Activated naive CD4-positive, alpha-beta T cell treated with anti-CD3 and anti-CD28 coated beads, Interleukin-2, amount 50 U/mL, for 24 hours (primary cell): ENCODE data around the gene ARHGEF28.

ENCODE experiments used
- H3K27ac Mint-ChIP-seq: one replicate; pipeline ENCODE4 v1.8.0; 2021; ENCODE audit warnings: mild to moderate bottlenecking, mixed read lengths
- H3K27me3 Mint-ChIP-seq: one replicate; pipeline ENCODE4 v1.8.0; 2021; ENCODE audit warnings: mixed read lengths
- H3K36me3 Mint-ChIP-seq: one replicate; pipeline ENCODE4 v1.8.0; 2021; ENCODE audit warnings: mixed read lengths
- H3K4me1 Mint-ChIP-seq: one replicate; pipeline ENCODE4 v1.8.0; 2021; ENCODE audit warnings: mixed read lengths
- H3K4me3 Mint-ChIP-seq: one replicate; pipeline ENCODE4 v1.8.0; 2021; ENCODE audit warnings: mild to moderate bottlenecking, mixed read lengths
- H3K9me3 Mint-ChIP-seq: one replicate; pipeline ENCODE4 v1.8.0; 2021; ENCODE audit warnings: mixed read lengths

The ARHGEF28 gene, protein sequence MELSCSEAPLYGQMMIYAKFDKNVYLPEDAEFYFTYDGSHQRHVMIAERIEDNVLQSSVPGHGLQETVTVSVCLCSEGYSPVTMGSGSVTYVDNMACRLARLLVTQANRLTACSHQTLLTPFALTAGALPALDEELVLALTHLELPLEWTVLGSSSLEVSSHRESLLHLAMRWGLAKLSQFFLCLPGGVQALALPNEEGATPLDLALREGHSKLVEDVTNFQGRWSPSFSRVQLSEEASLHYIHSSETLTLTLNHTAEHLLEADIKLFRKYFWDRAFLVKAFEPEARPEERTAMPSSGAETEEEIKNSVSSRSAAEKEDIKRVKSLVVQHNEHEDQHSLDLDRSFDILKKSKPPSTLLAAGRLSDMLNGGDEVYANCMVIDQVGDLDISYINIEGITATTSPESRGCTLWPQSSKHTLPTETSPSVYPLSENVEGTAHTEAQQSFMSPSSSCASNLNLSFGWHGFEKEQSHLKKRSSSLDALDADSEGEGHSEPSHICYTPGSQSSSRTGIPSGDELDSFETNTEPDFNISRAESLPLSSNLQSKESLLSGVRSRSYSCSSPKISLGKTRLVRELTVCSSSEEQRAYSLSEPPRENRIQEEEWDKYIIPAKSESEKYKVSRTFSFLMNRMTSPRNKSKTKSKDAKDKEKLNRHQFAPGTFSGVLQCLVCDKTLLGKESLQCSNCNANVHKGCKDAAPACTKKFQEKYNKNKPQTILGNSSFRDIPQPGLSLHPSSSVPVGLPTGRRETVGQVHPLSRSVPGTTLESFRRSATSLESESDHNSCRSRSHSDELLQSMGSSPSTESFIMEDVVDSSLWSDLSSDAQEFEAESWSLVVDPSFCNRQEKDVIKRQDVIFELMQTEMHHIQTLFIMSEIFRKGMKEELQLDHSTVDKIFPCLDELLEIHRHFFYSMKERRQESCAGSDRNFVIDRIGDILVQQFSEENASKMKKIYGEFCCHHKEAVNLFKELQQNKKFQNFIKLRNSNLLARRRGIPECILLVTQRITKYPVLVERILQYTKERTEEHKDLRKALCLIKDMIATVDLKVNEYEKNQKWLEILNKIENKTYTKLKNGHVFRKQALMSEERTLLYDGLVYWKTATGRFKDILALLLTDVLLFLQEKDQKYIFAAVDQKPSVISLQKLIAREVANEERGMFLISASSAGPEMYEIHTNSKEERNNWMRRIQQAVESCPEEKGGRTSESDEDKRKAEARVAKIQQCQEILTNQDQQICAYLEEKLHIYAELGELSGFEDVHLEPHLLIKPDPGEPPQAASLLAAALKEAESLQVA (N-terminal part only)

DNA sequence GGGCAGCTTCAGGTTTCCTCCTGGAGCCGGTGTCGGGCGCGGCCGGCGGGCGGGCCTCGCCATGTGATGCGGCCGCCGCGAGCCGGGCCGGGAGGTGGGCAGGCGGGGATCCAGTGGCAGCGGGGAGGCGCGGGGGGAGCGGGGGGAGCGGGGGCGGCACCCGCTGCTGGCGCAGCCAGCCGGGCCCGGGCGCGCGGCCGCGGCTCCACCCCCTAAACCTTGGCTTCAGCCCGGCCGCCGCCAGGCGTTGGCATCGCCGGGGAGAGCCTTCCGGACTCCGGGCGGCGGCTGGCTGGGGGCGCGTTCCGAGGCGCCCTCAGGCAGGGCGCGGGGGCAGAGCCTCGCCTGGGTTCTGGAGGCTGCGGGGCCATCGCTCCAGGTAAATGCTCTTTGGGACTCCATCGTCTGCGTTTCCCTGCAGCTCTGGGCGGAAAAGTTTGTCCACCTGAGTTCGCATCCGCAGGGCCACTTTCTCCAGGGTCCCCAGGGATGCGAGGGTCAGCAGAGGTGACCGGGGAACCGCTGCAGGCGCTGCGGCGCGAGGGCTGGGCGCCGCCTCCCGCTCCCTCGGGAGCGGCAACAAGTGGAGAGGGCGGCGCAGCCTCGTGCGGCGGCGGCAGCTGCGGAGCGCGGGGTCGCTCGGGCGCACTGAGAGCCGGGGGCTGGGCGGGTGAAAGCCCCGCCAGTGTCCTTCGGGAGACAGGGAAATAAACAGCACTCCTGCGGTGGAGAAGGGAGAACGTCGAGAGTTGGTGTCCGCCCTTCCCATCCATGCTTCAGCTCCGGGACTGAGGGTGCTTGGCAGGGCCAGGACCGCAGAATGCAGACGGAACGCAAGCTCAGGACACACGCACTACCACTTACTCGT is at the start of gene ARHGEF28:
Gene ARHGEF28, plus strand, starts transcription at position 253 of the 868 bp plus-strand sequence. CDS start 58,656 bp downstream, outside the sequence.
- peaks cover 40% of the 10 kb centered on the region for H3K27me3 Mint-ChIP-seq
- H3K36me3 Mint-ChIP-seq = no peaks in the 10 kb centered on the region

DNA sequence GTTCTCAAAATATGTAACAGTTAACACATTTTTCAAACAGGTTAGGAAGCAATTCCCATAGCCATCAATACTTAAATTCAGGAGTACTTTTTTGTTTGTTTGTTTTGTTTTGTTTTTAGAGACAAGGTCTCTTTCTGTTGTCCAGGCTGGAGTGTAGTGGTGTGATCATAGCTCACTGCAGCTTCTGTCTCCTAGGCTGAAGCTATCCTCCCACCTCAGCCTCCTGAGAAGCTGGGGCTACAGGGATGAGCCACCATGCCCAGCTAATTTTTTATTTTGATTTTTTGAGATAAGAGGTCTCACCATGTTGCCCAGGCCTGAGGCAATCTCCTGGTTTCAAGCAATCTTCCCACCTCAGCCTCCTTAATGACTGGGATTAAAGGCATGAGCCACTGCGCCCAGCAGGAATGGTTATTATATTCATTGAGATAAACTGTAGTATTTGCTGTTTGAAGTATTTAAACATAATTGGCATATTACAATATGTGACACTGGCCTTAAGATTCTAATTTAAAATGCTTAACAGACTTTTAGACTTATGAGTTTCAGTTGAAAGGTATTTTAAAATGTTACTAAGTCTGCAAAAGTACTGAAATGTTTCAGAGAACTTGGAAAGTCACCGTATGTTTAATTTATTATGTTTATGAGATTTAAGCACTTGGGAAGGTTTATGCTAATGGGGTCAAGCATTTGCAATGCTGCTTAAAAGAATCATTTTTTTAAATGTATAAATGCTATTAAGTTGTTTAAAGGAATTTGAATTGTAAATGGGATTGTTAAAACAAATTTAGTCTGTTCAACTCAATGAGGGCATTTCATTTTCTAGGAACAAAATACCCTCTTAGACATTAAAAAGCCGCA is 43.5 kb upstream of the ARHGEF28 start:
- Mint-ChIP-seq H3K36me3 (peaks cover 16% of the 10 kb centered on the region), H3K9me3 (no peaks in the 10 kb centered on the region), H3K27ac (no peak overlapping the region), H3K4me3 (no peak overlapping the region), H3K27me3 (no peaks in the 10 kb centered on the region), H3K4me1 (peaks cover 3% of the 10 kb centered on the region)

More for the DNA sequence above, at the start of gene ARHGEF28:
- Mint-ChIP-seq H3K4me3 (peak within 1 kb of the TSS; percentile 59), H3K27ac (no peak within 1 kb of the TSS), H3K9me3 (no peaks in the 10 kb centered on the region), H3K4me1 (no peaks in the 10 kb centered on the region)

DNA sequence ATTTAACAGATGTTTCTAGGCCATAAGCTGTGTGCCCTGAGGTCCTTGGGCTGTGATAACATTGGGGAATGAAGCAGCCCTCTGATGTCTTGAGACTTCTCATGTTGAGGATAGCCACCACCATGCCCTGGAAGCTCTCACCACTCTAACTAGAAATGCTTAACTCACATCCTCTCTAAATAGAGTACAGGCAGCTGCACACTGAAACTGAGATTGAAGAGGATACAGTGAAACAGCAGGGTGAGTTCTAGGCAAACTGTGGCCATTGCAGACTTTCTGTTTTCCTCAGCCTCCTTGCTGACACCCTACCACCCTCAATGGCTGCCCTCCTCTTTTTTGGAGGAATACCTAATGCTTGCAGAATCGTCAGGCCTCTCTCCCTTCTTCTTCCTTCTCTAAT is 38.1 kb upstream of the ARHGEF28 start:
- H3K9me3 Mint-ChIP-seq = no peaks in the 10 kb centered on the region
- H3K4me3 Mint-ChIP-seq = no peak overlapping the region
- peaks cover 2% of the 10 kb centered on the region for H3K36me3 Mint-ChIP-seq
- H3K27ac Mint-ChIP-seq = no peak overlapping the region
- H3K27me3 Mint-ChIP-seq = no peaks in the 10 kb centered on the region
- no peaks in the 10 kb centered on the region for H3K4me1 Mint-ChIP-seq

DNA sequence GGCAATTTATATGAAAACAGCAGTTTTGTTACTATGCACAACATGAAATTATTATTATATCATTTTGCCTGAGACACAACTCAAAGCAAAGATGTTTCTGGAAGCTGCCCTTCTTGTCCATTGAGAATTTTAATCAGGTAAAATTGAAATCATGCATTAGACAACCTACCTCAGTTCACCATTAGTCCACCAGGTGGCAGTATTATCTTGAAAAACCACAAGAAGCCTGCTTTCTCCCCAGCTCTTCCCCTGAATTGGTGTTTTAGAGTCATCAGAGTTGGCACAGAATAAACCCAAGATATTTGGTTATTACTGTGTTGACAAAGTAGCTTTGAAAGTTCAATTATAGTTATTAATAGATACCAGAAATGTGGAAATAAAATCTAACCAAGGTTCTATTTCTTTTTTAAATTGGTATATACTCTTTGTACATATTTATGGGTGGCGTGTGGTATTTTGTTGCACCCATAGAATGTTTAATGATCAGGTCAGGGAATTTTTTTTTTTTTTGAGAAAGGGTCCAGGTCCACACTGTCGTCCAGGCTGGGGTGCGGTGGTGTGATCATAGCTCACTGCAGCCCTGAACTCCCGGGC is 34.8 kb upstream of the ARHGEF28 start:
- Mint-ChIP-seq H3K36me3 (peaks cover 2% of the 10 kb centered on the region), H3K9me3 (no peaks in the 10 kb centered on the region), H3K4me1 (no peaks in the 10 kb centered on the region), H3K4me3 (no peak overlapping the region), H3K27ac (no peak overlapping the region), H3K27me3 (no peaks in the 10 kb centered on the region)

DNA sequence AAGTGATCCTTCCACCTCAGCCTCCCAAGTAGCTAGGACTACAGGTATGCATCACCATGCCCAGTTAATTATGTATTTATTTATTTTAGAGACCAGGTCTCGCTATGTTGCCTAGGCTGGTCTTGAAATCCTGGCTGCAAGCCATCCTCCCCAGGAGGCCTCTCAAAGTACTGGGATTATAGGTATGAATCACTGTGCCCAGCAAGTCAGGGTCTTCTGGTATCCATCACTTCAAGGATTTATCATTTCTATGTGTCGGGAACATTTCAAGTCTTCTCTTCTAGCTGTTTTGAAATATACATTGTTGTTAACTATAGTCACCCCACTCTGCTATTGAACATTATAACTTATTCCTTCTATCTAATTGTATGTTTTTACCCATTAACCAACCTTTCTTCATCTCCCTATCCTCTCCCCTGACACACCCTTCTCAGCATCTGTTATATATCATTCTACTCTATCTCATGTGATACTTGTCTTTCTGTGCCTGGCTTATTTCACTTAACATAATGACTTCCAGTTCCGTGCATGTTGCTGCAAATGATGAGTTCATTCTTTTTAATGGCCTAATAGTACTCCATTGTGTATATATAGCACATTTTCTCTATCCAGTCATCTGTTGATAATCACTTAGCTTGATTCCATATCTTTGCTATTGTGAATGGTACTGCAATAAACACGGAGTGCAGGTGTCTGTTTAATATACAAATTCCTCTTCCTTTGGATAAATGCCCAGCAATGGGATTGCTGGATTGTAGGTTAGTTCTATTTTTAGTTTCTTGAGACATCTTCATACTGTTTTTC is 34.1 kb upstream of the ARHGEF28 start:
- H3K4me1 Mint-ChIP-seq = no peaks in the 10 kb centered on the region
- H3K27me3 Mint-ChIP-seq = no peaks in the 10 kb centered on the region
- no peaks in the 10 kb centered on the region for H3K9me3 Mint-ChIP-seq
- no peak overlapping the region for H3K27ac Mint-ChIP-seq
- H3K36me3 Mint-ChIP-seq = peaks cover 2% of the 10 kb centered on the region
- no peak overlapping the region for H3K4me3 Mint-ChIP-seq

DNA sequence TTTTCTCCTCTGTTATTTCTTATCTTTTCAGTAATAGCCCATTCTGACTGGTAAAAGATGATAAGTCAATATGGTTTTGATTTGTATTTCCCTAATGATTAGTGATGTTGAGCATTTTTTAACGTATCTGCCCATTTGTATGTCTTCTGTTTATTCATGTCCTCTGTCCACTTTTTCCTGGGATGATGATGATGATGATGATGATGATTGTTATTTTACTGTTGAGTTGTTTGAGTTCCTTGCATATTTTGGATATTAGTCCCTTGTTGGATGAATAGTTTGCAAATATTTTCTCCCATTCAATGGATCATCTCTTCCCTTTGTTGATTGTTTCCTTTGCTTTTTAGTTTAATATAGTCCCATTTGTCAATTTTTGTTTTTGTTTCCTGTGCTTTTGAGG is 33.4 kb upstream of the ARHGEF28 start:
- no peaks in the 10 kb centered on the region for H3K4me1 Mint-ChIP-seq
- no peaks in the 10 kb centered on the region for H3K27me3 Mint-ChIP-seq
- no peak overlapping the region for H3K4me3 Mint-ChIP-seq
- peaks cover 2% of the 10 kb centered on the region for H3K36me3 Mint-ChIP-seq
- no peak overlapping the region for H3K27ac Mint-ChIP-seq
- H3K9me3 Mint-ChIP-seq = no peaks in the 10 kb centered on the region

DNA sequence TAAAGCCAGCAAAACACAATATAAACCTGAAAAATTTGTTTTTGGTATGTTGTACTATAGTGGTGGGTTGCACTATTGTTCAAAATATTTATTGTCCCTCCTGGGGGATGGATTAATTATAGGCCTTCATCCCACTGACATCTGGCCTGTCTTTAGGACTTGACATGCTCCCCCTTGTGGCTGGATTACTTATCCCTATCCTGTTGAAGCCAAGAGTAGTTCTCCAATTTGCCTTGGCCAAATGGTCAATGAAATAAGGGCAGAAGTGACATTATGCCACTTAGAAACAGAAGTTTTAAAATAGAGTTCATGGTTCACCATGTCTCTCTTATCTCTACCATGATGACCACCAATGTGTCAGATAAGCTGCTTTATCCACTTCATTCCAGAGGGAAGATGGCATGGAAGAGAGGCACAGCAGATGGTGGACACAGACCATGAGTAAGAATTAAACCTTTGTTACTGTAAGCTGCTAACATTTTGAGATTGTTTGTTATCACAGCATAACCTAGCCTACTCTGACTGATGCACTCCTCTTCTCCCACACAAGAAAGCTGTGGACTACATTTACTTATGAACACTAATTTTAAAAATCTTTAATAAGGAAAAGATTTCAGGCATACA is 29.2 kb upstream of the ARHGEF28 start:
- Mint-ChIP-seq H3K4me1 (no peaks in the 10 kb centered on the region), H3K36me3 (peaks cover 2% of the 10 kb centered on the region), H3K9me3 (peaks cover 4% of the 10 kb centered on the region), H3K27ac (no peak overlapping the region), H3K4me3 (no peak overlapping the region), H3K27me3 (peaks cover 5% of the 10 kb centered on the region)

DNA sequence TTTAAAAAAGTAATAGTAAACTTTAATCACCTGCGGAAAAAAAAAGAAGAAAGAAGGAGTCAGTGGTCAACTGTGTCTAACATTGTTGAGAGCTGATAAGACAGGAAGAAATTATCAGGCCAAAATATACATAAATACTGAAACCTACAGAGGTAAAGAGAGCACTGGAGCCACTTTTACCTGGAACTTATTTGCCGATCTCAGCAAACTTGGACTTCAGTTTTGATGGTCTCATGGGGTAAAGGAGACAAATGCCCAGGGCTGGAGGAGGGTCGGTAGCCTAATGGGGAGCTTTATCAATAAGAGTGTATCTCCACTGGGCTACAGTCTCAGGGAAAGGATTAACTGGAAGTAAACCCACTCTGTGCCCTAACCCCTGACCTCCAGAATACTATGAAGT is 26.6 kb upstream of the ARHGEF28 start:
- no peaks in the 10 kb centered on the region for H3K4me1 Mint-ChIP-seq
- peaks cover 5% of the 10 kb centered on the region for H3K27me3 Mint-ChIP-seq
- H3K36me3 Mint-ChIP-seq = peaks cover 2% of the 10 kb centered on the region
- peaks cover 5% of the 10 kb centered on the region for H3K9me3 Mint-ChIP-seq
- H3K27ac Mint-ChIP-seq = no peak overlapping the region
- H3K4me3 Mint-ChIP-seq = no peak overlapping the region

DNA sequence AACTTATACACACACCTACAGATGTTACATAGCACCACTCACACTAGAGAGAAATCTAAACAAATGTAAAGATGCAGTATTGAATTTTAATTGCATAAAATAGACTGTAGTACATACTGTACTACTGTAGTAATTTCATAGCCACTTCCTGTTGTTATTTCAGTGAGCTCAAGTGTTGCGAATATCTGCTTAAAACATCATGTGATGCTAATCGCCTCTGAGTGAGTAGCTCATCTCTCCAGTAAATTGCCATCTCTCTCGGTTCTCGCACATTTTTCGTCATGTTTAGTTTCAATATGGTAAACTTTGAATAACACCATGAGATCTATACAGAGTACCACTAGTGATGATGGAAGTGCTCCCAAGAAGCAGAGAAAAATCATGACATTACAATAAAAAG is 22.0 kb upstream of the ARHGEF28 start:
- no peaks in the 10 kb centered on the region for H3K4me1 Mint-ChIP-seq
- H3K27ac Mint-ChIP-seq = no peak overlapping the region
- peaks cover 2% of the 10 kb centered on the region for H3K36me3 Mint-ChIP-seq
- peaks cover 4% of the 10 kb centered on the region for H3K27me3 Mint-ChIP-seq
- no peak overlapping the region for H3K4me3 Mint-ChIP-seq
- H3K9me3 Mint-ChIP-seq = peaks cover 5% of the 10 kb centered on the region

DNA sequence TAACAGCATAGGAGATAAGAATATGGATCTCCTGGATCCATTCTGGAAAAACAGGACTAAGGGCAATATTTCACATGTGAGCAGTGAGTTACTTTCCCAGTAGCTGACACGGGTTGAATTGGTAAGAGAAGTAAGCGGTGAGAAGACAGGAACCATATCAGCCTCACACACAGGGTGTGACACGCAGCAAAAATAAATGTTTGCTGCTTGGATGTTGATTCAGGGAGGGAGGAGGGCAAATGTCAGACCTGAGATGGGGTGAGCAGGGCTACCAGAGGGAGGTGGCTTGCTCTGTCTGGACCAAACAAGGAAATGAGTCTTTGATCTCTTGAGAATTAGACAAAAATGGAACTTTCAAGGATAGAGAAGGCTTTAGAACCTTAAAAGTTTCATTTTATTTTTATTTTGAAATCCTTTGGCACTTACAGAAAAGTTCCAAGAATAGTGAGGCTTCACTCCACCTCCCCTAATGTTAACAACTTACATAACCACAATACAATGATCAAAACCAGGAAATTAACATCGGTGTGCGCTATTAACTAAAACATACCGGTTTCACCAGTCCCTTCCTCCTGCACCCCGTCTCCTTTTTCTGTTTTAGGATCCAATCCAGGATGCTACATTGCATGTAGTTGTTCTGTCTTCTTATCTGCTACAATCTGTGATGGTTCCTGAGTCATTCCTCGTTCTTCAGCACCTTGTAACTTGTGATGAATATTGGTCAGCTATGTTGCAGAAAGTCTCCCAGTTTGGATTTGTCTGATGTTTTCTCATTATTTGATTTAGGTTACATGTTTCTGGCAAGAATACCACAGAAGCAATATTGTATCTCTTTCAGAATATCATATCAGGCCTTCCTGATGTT is 20.5 kb upstream of the ARHGEF28 start:
- Mint-ChIP-seq H3K36me3 (peaks cover 2% of the 10 kb centered on the region), H3K27me3 (peaks cover 2% of the 10 kb centered on the region), H3K27ac (no peak overlapping the region), H3K4me1 (no peaks in the 10 kb centered on the region), H3K4me3 (no peak overlapping the region), H3K9me3 (peaks cover 5% of the 10 kb centered on the region)

DNA sequence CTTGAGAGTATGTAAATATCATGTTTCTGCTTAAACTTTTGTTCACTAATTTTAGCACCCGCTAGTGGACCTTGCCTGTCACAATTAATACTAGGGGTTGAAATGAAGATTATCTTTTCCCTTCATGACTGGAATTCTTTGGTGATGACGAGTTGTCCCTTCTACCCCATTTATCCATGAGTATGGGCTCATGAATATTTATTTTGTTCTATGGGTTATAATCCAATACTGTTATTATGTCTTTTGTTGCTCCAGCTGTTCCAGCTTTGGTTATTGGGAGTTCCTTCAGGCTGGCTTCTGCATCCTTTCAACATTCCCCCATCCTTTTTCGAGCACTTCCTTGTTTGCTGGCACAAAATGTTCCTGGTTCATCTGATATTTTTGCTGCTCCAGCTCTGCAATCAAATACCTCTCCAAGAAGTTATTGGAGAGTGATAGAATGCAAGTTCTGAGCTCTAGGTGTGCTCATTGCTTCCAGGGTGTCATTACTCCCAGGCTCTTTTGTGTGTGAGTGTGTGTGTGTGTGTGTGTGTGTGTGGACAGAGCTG is 19.7 kb upstream of the ARHGEF28 start:
- H3K4me1 Mint-ChIP-seq = no peaks in the 10 kb centered on the region
- H3K9me3 Mint-ChIP-seq = peaks cover 5% of the 10 kb centered on the region
- H3K27me3 Mint-ChIP-seq = peaks cover 8% of the 10 kb centered on the region
- H3K36me3 Mint-ChIP-seq = peaks cover 2% of the 10 kb centered on the region
- no peak overlapping the region for H3K4me3 Mint-ChIP-seq
- no peak overlapping the region for H3K27ac Mint-ChIP-seq

DNA sequence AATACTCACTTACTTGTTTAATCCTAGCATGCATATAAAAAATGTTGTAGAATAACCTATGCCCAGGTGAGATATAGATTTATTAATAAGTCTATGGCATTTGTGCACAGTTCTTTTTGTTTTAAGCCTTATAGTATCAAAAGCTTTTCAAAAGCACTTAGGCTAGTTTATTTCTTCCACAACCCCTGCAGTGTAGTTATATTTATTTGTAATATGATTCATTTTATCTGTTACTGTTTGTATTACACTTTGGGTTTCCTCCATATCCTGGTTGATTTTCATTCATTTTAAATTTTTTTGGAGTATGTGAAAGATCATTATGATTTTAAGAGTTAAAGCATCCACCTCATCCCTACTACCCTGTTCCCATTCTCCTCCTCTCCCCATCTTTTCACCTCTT is 18.8 kb upstream of the ARHGEF28 start:
- no peaks in the 10 kb centered on the region for H3K9me3 Mint-ChIP-seq
- no peaks in the 10 kb centered on the region for H3K4me1 Mint-ChIP-seq
- peaks cover 12% of the 10 kb centered on the region for H3K27me3 Mint-ChIP-seq
- H3K36me3 Mint-ChIP-seq = no peaks in the 10 kb centered on the region
- no peak overlapping the region for H3K4me3 Mint-ChIP-seq
- H3K27ac Mint-ChIP-seq = no peak overlapping the region
